HG03108 (cell line): ENCODE measurements around the gene THOC2.
"Not testable (repeated sequence)": the region's sequence is repeated elsewhere in the genome, so short reads cannot be mapped to it uniquely, and the experiment has no call there.

Source experiments
- ATAC-seq: cut with Tn5 transposase; IDR thresholded peaks from one replicate; pipeline ENCODE4 v1.9.1; 2021; ENCODE audit warnings: moderate library complexity; ENCODE audit not compliant: unreplicated experiment

THOC2 gene

DNA sequence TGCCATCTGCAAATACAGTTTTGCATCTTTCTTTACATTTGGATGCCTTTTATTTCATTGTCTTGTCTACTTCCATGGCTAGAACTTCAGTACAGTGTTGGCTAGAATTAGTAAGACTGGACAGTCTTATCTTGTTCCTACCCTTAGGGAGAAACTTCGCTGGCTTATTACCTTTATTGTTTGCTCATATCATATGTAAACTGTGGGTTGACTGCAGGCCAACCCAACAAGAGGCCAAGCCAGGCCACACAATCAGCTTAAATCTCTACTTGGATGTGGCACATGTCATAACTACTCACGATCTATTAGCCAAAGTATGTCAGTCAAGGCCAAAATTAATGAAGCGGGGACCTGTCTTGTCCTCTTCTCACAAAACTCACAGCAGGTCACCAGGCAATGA lies 144.1 kb downstream of the THOC2 start:
- no peak for ATAC-seq

DNA sequence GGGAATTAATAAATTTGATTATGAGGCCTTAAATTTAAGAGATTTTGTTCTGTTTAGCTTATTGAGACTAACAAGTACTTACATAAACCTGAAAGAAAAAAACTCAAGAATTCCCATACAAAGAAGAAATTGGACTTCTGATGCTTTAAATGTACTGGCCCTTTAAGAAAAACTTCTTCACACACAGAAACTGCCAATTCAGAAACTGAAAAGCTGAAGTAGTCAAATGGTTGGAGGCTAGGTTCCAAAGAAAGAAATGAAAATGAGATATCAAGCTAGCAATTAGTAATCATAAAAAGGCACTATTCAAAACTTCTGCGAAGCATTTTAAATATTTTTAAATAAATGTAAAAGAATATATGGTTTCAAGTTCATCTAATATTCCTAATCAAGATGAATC lies 151.3 kb downstream of the THOC2 start:
- ATAC-seq = no peak

GRCh38 chrX:123580792-123581191 lies 152.1 kb downstream of the THOC2 start:
- ATAC-seq = no peak

DNA sequence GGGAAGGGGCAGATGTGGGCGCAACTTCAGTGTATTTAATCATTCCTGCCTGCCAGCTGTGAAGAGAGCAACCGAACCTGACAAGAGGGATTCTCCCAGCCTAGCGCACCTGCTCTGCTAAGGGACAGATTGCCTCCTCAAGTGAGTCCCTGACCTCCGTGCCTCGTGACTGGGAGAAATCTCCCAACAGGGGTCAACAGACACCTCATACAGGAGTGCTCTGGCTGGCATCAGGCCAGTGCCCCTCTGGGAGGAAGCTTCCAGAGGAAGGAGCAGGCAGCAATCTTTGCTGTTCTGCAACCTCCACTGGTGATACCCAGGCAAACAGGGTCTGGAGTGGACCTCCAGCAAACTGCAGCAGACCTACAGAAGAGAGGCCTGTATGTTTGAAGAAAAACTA lies 158.8 kb downstream of the THOC2 start:
- not testable (repeated sequence) for ATAC-seq

DNA sequence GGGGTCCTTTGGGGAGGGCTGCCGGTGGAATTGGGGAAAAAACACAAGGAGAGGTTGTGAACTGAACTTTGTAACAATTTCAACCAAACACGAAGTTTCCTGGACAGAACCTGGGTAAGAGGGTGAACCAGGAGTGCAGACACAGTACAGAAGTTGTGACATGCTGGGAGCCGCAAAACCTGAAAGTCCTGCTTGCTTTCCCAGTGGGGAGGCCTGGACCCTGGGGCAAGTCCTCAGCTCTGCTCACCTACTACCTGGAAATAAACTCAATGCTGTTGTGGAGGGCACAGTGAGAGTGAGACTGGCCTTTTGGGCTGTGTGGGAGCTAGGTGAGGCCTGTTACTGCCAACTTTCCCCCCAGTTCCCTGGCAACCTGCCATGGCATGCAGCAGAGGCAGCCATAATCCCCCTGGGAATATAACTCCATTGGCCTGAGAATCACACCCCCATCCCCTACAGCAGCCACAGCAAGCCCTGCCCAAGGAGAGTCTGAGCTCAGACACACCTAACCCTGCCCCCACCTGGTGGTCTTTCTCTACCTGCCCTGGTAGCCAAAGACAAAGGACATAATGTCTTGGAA lies 162.8 kb downstream of the THOC2 start:
- ATAC-seq = no peak

- ATAC-seq = no peak
These were observed 169.7 kb downstream of the THOC2 start for GRCh38 chrX:123563167-123563566.

DNA sequence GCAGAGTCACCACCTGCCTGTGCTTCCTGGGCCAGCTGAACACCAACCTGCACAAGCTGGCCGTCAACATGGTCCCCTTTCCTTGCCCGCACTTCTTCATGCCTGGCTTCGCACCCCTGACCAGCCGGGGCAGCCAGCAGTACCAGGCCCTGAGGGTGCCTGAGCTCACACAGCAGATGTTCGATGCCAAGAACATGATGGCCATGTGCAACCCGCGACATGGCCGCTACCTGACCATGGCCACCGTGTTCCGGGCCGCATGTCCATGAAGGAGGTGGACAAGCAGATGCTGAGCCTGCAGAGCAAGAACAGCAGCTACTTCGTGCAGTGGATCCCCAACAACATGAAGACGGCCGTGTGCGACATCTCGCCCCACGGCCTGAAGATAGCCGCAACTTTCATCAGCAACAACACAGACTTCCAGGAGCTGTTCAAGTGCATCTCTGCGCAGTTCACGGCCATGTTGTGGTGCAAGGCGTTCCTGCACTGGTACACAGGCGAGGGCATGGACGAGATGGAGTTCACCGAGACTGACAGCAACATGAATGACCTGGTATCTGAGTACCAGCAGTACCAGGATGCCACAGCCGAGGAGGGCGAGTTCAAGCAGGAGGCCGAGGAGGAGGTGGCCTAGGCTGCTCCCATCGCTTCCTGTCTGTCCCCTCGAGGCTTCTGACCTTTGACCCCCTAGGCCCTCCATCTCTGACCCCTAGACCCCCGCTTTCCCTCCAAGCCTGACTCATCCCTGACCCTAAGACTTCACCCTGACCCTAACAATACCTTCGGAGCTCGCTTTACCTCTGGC lies 170.3 kb downstream of the THOC2 start:
- no peak for ATAC-seq

- no peak for ATAC-seq
These were observed 171.2 kb downstream of the THOC2 start for GRCh38 chrX:123561439-123562215.

DNA sequence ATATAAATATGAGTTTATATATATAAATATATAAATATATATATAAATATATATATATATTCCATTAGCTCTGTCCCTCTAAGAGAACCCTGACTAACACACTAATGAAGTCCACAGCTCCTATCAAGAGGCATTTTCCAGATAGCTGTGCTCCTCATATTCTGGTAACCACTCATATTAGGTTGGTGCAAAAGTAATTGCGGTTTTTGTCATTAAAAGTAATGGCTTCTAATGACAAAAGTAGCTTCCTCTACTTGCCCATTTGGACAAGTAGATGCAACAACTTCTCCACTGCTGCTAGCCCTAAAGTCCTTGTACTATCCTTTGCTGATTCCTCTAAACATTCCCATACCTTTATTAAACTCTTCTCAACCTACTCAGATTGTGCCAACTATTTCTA lies 182.0 kb downstream of the THOC2 start:
- ATAC-seq = no peak
